Upper lobe of left lung (tissue), 6 donors: ENCODE measurements around the gene KIF2C. TPM values are rescaled to one million over a fixed set of nuclear protein-coding genes. Genes with fewer than 3 reads are reported as not detected.
A peak's percentile ranks its signal among the peaks of the same experiment; 100 is the strongest.

Experiments
- ATAC-seq, 2 donors: fragments of 200-7000 bp; cut with Tn5 transposase; one replicate each; pipeline ENCODE4 v1.9.1; 2022; ENCODE audit warnings: mild to moderate bottlenecking in 2 of 2, moderate library complexity in 2 of 2; ENCODE audit not compliant: low FRiP score in 2 of 2
- DNase-seq, 2 donors: peaks; one replicate each; pipeline ENCODE4 v3.0.0-alpha.2; 2019 to 2020
- H3K27ac ChIP-seq, 4 donors: fragments of 200-600 bp; sonication (generic); one replicate each; pipeline ENCODE4 v1.5.1; 2016 to 2019
- H3K27me3 ChIP-seq, 4 donors: fragments of 200-600 bp; sonication (generic); one replicate each; pipeline ENCODE4 v1.5.1; 2017 to 2019
- H3K36me3 ChIP-seq, 4 donors: fragments of 200-600 bp; sonication (generic); one replicate each; pipeline ENCODE4 v1.5.1; 2016 to 2019
- H3K4me1 ChIP-seq, 4 donors: fragments of 200-600 bp; sonication (generic); one replicate each; pipeline ENCODE4 v1.5.1; 2018 to 2019
- H3K4me3 ChIP-seq, 4 donors: fragments of 200-600 bp; sonication (generic); one replicate each; pipeline ENCODE4 v1.5.1; 2017 to 2019; ENCODE audit warnings: mild to moderate bottlenecking in 2 of 4, moderate library complexity in 1 of 4
- H3K9me3 ChIP-seq, 4 donors: fragments of 200-600 bp; sonication (generic); one replicate each; pipeline ENCODE4 v1.5.1; 2018 to 2019
- CTCF ChIP-seq, 6 experiments: fragments of 450-650 bp in 4 of 6; fragments of 200-600 bp in 2 of 6; sonication (generic) in 2 of 6; IDR thresholded peaks; one replicate each; pipeline ENCODE4 v1.5.1; 2016 to 2019; ENCODE audit warnings: antibody characterized with exemption in 6 of 6
- EP300 ChIP-seq, 4 donors: sonication (generic); formaldehyde crosslinking; IDR thresholded peaks; one replicate each; pipeline ENCODE4 v1.5.1; 2017; ENCODE audit warnings: antibody characterized with exemption in 4 of 4, control low read depth in 2 of 4
- POLR2A ChIP-seq, 4 donors: fragments of 450-650 bp; IDR thresholded peaks; one replicate each; pipeline ENCODE4 v1.5.1; 2016 to 2017; ENCODE audit warnings: antibody characterized with exemption in 4 of 4, mild to moderate bottlenecking in 2 of 4
- POLR2AphosphoS5 ChIP-seq, 2 donors: sonication (generic); formaldehyde crosslinking; IDR thresholded peaks; one replicate each; pipeline ENCODE4 v1.5.1; 2017; ENCODE audit warnings: antibody characterized with exemption in 2 of 2
- WGBS, 2 donors: methylation state at CpG; one replicate each; pipeline ENCODE4 v1.1.5; 2017 to 2018; 5-methylcytosine and 5-hydroxymethylcytosine counted together
- total RNA-seq, 6 donors: library from RNA; depleted of rRNA in 4 of 6; stranded (reverse); fragments of >200 nt in 4 of 6; gene quantifications; one replicate each; pipeline versions ENCODE4 v1.1.0 to v1.2.1, GENCODE V29; 2016 to 2021
- donor health status: DM: no; HTN: no; CAD: no; lungs with moderate emphysema.
- donor health status: DM: no; HTN: yes; CAD: no; lungs with severe emphysema.

The KIF2C gene
- total RNA-seq: 1 to 10 TPM in 5 of 6 donors, not detected in 1; 1.5 to 2.7 (median 2.6) TPM

GRCh38 chr1:44739307-44740178, at the start of gene KIF2C:
Gene KIF2C, plus strand, starts transcription at chr1:44739837. Its CDS starts 96 bp downstream, at chr1:44739933.
- Histone ChIP-seq H3K27ac (peak within 1 kb of the TSS; percentile 75 to 93 (median 87)), H3K4me3 (peak within 1 kb of the TSS; percentile 25 to 65 (median 48)), H3K27me3 (no peaks in the 10 kb centered on the region), H3K36me3 (no peaks in the 10 kb centered on the region), H3K9me3 (no peaks in the 10 kb centered on the region), H3K4me1 (peaks cover 6 to 9% (median 7%) of the 10 kb centered on the region in 4 donors)
- peak; percentile 99 to 100 for ATAC-seq
- WGBS, 2 donors: 0 to 1% methylated on average over 38 to 55 of the region's 57 CpGs
- TF ChIP-seq POLR2AphosphoS5 (IDR thresholded peaks at IDR 0.05): peak; percentile 69 to 92
- peak in 3 of 6 experiments; percentile 19 to 39 (median 21) for TF ChIP-seq CTCF (IDR thresholded peaks at IDR 0.05)
- peak in 3 of 4 donors; percentile 62 to 79 (median 64) for TF ChIP-seq POLR2A (IDR thresholded peaks at IDR 0.05)
- peak in 1 of 4 donors; percentile 67 for TF ChIP-seq EP300 (IDR thresholded peaks at IDR 0.05)
- DNase-seq: peak; percentile 97 to 99

DNA sequence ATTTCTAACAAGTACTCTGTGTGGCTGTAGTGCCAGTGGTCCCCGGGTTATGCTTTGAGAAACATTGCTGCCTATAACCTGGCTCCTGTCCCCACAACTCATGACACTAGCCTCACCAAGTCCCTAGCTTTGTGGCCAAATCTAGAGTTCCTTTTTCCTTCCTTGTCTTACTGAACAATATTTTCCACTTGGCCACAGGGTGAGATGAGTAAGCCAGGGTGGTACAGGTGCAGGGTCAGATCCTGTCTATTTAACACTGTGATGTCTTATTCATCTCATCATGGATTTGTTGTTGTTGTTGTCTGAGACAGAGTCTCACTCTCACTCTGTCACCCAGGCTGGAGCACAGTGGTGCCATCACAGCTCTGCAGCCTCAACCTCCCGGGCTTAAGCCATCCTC, 46.5 kb upstream of the KIF2C start:
- TF ChIP-seq POLR2A (IDR thresholded peaks at IDR 0.05): no peak

DNA sequence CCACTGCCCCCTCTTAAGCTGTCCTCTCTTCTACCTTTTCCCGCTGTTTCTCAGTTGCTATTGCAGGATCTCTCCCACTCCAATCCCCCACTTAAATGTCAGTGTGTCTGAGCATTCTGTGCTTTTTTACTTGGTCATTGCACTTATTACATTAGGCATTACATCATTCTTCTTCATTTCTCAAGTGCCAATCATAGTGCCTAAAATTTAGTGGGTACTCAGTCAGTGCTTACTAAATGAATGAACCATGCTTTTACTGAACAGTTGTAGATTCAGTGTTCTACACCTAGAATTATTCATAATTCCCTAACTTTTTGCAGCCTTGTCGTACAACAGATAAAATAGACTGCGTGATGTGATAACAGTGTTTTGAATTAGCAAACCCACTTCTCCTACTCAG, 45.7 kb upstream of the KIF2C start:
- TF ChIP-seq POLR2A (IDR thresholded peaks at IDR 0.05): no peak
- no peak for TF ChIP-seq EP300 (IDR thresholded peaks at IDR 0.05)
- no peak for TF ChIP-seq CTCF (IDR thresholded peaks at IDR 0.05)
- no peak for TF ChIP-seq POLR2AphosphoS5 (IDR thresholded peaks at IDR 0.05)
- Histone ChIP-seq H3K27ac (no peak overlapping the region), H3K4me1 (peaks cover 0 to 4% (median 2%) of the 10 kb centered on the region in 4 donors), H3K4me3 (no peak overlapping the region), H3K27me3 (no peaks in the 10 kb centered on the region), H3K9me3 (no peaks in the 10 kb centered on the region), H3K36me3 (no peaks in the 10 kb centered on the region)
- ATAC-seq: no peak
- WGBS, 2 donors: 94 to 97% methylated on average over 3 of the region's 3 CpGs
- no peak for DNase-seq

More for the DNA sequence above, 46.5 kb upstream of the KIF2C start:
- no peak for DNase-seq
- Histone ChIP-seq H3K27me3 (no peaks in the 10 kb centered on the region), H3K36me3 (no peaks in the 10 kb centered on the region), H3K4me3 (no peak overlapping the region), H3K27ac (no peak overlapping the region), H3K4me1 (peaks cover 0 to 4% (median 2%) of the 10 kb centered on the region in 4 donors), H3K9me3 (no peaks in the 10 kb centered on the region)
- 79 to 95% methylated on average over 2 of the region's 2 CpGs for WGBS, 2 donors
- ATAC-seq: no peak

DNA sequence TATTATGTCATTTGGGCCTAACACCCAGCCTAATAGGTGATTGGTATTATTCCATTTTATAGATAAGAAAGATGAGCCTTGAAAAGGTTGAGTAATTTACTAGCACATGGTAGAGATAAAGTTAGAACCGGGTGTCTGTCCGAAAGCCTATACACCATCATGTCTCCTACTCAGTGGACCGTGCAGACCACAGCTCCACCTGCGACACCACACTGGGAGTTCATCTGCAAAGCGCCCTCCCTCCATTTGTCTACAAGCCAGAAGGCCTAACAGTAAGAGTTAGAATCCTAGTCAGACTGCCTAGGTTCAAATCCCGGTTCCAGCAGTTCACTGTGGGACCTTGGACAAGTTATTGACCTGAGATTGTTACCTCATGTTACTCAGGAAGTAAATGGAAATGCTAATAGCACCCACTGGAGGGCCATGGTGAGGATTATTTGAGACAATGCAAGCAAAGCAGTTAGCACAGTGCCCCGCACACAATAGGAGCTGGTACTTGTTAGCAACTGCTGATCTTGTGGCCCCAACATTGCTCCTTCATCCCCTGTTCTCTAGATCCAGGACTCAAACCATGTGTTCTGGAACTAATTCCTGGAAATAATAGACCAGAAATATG, 44.7 kb upstream of the KIF2C start:
- H3K27ac ChIP-seq: no peak overlapping the region
- no peaks in the 10 kb centered on the region for H3K27me3 ChIP-seq
- whole genome bisulfite sequencing, 2 donors: 90 to 95% methylated on average over 7 of the region's 7 CpGs
- peaks cover 0 to 4% (median 0%) of the 10 kb centered on the region in 4 donors for H3K4me1 ChIP-seq
- H3K9me3 ChIP-seq: no peaks in the 10 kb centered on the region
- TF ChIP-seq EP300 (IDR thresholded peaks at IDR 0.05) (no peak), POLR2A (IDR thresholded peaks at IDR 0.05) (no peak), CTCF (IDR thresholded peaks at IDR 0.05) (no peak), POLR2AphosphoS5 (IDR thresholded peaks at IDR 0.05) (no peak)
- no peaks in the 10 kb centered on the region for H3K36me3 ChIP-seq
- no peak overlapping the region for H3K4me3 ChIP-seq
- DNase-seq (no peak), ATAC-seq (no peak)

DNA sequence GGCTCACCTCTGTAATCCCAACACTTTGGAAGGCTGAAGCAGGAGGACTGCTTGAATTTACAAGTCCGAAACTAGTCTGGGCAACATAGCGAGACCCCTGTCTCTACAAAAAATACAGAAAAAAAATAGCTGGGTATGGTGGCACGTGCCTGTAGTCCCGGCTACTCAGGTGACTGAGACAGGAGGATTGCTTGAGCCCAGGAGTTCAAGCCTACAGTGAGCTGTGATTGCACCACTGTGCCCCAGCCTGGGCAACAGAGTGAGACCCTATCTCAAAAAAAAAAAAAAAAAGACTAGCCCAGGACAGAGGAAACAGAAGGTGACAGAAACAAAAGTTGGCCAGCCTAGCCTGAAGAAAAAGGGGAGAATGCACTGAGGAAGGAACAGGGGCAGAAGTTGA, 44.0 kb upstream of the KIF2C start:
- H3K27me3 ChIP-seq: no peaks in the 10 kb centered on the region
- ATAC-seq (no peak), DNase-seq (no peak)
- H3K27ac ChIP-seq: no peak overlapping the region
- no peaks in the 10 kb centered on the region for H3K9me3 ChIP-seq
- no peak overlapping the region for H3K4me3 ChIP-seq
- no peak for TF ChIP-seq EP300 (IDR thresholded peaks at IDR 0.05)
- TF ChIP-seq POLR2A (IDR thresholded peaks at IDR 0.05): no peak
- no peak for TF ChIP-seq CTCF (IDR thresholded peaks at IDR 0.05)
- TF ChIP-seq POLR2AphosphoS5 (IDR thresholded peaks at IDR 0.05): no peak
- H3K36me3 ChIP-seq: no peaks in the 10 kb centered on the region
- peaks cover 0 to 4% (median 0%) of the 10 kb centered on the region in 4 donors for H3K4me1 ChIP-seq
- WGBS, 2 donors: 86 to 89% methylated on average over 4 of the region's 4 CpGs
